Stimulated activated CD4-positive, alpha-beta T cell treated with anti-CD3 and anti-CD28 coated beads, Interleukin-12 subunit alpha, Interleukin-12 subunit beta, amount 100 ng/mL, for 4 hours (primary cell): ENCODE measurements around the gene GPR89B.
"Not testable (repeated sequence)": the region's sequence is repeated elsewhere in the genome, so short reads cannot be mapped to it uniquely, and the experiment has no call there.

ENCODE experiments used
- DNase-seq: peaks from one replicate; pipeline ENCODE4 v3.0.0-alpha.2; 2020

The GPR89B gene

DNA sequence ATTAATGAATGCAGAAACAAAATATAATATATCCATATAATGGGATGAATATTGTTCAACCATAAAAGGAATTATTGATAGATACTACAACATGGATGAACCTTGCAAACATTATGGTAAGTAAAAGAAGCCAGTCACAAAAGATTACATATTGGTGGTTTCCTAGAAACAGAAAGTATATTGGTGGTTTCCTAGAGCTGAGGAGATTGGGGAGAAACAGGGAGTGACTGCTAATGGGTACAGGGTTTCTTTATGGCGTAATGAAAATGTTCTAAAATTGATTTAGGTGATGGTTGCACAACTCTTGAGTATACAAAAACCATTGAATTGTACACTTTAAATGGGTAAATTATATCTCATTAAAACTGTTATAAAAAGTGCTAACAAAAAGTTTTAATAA is 14.3 kb downstream of the GPR89B start:
- not testable (repeated sequence) for DNase-seq

DNA sequence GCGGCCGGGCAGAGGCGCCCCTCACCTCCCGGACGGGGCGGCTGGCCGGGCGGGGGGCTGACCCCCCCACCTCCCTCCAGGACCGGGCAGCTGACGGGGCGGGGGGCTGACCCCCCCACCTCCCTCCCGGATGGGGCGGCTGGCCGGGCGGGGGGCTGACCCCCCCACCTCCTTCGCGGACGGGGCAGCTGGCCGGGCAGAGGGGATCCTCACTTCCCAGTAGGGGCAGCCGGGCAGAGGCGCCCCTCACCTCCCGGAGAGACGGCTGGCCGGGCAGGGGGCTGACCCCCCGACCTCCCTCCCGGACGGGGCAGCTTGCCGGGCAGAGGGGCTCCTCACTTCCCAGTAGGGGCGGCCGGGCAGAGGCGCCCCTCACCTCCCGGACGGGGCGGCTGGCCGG is 21.3 kb downstream of the GPR89B start:
- not testable (repeated sequence) for DNase-seq

DNA sequence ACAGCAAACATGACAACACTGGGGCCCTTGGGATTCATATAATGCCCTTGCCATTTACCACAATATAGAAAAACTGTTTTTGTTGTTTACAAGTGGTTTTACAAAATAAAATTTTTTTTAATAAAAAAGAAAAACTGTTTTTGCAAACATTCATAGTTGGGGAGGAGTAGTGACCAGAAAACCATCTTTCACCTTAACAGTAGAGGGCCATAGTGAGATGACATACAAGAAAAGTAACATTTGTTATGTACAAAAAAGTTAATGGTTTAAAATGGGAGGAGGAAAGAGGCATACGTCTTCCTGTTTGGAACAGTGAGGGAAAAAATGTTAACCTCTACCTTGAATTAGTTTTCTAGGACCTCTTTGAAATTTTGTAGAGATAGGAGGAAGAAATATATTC is 30.7 kb downstream of the GPR89B start:
- not testable (repeated sequence) for DNase-seq

DNA sequence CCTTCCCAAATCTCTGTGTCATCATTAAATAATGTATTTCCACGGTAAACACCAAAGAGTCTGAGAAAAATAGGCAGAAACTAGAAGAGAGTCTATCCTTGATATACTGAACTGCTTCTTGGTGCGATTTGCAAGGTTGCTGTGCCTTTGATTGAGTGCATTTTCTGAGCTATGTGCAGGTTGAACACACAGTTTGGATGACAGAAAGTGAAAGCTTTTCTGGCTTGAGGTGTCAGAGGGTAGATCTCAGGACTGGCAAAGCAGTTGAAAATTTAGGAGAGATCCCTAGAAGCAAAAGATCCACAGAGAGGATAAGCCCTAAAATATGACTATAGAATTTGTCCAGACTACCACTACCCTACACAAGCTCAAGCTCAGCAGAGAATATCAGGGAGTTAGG is 31.5 kb downstream of the GPR89B start:
- not testable (repeated sequence) for DNase-seq

DNA sequence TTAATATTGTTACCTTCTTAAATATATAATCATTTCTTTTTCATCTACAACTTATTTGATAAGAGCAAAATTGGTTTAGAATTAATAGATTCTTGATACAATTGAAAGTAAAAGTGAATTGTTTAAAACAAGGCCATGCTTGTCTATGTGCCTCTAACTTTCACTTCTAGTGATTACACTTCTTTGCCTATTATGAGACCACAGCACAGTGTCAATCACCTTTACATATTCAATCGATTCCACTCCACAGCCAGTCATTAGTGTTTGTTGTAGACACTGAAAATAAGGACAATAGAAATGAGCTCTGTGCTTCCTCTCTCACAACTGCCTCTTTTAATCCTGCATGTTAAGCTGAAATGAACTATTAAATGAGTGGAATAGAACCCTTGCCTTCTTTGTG is 36.4 kb downstream of the GPR89B start:
- DNase-seq: not testable (repeated sequence)

DNA sequence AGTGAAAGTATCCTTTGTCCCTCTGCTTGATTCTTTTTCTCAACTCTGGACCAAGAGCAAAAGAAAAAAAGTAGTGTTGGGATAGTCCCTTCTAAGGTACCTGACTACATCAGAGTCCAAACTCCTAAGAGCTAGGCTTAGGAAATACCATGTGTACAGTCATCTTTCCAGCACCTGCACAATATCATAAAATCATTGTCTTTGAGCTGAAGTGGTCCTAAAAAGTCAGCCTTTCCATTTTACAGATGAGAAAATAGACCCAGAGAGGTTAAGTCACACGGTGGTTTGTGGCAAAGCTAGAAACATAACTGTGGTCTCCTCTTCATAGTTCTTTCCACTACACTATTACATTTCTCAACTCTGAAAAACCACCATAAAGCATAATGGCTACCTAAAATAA is 38.4 kb downstream of the GPR89B start:
- DNase-seq: not testable (repeated sequence)

DNA sequence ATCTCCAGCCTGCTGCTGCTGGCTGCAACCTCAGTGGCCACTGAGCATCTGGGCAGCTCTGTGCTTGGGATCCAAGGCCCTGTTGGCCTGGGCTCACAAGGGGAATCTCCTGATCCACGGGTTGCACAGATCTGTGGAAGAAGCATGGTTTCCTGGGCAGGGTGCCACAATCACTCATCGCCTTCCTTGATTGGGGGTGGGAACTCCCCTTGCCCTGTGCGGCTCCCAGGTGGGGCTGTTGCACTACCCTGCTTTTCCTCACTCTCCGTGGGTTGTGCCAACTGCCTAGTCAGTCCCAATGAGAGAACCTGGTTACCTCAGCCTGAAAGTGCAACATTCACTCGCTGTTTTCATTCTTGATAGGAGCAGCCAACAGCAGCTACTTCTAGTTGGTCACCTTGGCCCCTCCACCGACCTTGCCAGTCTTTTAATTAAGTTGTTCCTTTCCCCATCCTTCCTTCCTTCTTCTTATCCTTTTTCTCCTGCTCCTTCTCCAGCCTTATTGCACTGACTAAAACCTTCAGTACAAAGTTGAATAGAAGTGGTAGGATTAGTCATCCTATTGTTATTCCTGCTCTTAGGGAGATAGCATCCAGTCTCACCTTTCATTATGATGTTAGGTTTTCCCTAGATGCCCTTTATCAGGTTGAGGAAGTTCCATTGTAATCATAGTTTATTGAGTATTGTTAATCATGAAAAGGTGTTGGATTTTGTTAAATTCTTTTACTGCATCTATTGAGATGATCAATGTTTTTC is 50.9 kb downstream of the GPR89B start:
- not testable (repeated sequence) for DNase-seq

DNA sequence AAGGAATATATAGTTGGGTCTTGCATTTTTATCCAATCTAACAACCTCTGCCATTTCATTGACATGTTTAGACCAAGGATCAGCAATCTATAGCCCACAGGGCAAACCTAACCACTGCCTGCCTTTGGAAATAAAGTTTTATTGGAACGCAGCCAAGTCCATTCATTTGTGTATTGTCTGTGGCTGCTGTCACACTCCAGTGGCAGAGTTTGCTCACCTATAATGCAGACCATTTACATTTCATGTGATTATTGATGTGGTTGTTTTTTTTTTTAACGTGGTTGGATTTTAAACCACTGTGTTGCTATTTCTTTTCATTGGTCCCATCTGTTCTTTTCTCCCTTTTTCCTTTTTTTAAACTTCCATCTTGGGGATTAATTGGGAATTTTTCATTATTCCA is 57.2 kb downstream of the GPR89B start:
- not testable (repeated sequence) for DNase-seq

DNA sequence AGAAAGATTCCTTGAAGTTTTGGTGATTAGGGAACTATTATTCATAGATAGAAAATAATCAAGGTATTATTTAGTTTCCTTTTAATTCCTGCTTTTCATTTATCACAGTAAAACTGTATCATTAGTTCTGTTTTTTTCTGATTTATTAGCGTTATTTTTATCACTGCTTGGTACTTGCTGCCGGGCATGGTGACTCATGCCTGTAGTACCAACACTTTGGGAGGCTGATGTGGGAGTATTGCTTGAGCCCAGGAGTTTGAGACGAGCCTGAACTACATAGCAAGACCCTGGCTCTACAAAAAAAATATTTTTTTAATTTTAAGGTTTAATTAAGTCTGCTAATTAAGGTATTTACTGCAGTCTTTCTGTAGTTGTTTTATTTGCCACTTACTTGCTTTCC is 59.7 kb downstream of the GPR89B start:
- DNase-seq: not testable (repeated sequence)

DNA sequence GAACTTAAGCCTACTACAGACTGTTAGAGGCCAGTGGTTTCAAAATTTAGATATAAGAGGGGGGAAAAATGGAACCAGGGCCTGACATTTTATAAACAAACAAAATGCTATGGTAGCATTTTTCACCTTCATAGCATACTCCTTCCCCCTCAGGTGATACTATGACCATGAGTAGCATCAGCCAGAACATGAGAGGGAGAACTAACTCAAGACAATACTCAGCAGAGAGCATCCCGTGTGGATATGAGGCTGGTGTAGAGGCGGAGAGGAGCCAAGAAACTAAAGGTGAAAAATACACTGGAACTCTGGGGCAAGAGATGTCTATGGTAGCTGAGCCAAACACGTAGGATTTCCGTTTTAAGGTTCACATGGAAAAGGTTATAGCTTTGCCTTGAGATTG is 64.7 kb downstream of the GPR89B start:
- not testable (repeated sequence) for DNase-seq

DNA sequence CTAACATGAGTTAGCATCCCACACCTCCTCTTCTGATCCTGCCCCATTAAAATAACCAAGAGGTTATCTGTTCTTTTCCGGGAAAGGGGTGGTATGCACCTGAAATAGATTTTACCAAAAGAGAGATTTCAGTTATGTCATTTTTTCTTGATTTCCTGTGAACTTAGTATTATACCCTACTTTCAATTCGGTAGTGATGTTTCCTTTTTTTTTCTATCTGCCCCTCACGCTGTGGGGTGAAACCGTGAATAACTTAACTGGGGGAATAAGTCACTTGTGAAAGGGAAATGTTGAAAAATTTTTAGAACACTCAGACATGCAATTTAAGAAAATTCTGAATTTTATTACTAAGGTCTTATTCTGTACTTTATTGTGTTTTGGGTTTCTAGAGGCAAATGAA is 65.2 kb downstream of the GPR89B start:
- DNase-seq: not testable (repeated sequence)

DNA sequence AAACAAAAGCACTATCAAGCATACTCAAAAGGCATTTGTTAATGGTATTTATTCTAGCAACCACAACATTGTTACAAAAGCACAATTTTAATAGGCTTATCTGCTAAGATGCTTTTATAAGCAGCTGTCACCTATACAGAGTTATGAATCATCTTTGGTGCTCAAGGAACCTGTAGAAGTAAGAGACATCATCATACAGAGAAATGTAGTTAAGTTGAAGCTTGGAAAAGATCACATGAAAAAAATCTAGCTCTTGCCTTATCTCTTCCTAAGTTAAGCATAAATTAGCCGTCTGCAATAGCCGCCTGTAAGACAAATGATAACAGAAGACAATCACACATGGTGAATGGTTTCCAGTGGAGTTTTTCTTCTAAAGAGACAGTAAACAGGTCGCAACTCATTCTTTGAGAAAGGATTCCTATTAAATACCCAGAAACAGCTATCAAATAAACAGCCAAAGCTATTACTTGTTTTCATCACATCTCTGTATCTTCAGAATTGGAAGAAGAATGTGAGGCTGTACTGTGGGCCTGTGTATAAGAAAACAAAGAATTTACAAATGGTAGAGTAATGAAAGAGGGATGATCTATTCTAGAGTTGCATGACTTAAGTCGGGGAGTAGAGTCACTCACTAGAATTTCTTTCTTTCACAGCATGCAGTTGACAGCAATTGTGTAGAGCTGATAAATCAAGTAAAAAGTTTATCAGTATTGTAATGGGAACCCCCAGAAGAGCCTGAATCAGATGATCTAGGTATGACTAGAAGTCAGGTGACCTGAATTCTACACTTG is 65.8 kb downstream of the GPR89B start:
- DNase-seq: not testable (repeated sequence)

DNA sequence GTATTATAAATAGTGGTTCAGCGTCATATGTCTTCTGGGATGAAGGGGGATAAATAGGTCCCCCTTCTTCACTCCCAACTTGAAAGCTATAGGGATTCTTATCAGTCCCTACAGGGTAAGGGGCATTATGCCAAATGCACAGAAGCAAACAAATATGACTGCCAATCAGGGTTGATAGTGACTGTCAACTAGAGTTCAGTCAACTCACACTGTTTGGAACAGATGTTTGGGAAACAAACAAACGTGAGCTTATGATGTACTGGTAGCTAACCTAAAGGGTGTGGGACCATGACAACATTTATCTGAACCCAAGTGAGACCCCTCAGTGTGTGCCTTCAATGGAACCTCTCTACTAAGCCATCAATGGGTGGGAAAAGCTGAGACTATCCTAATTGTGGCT is 67.9 kb downstream of the GPR89B start:
- DNase-seq: not testable (repeated sequence)

DNA sequence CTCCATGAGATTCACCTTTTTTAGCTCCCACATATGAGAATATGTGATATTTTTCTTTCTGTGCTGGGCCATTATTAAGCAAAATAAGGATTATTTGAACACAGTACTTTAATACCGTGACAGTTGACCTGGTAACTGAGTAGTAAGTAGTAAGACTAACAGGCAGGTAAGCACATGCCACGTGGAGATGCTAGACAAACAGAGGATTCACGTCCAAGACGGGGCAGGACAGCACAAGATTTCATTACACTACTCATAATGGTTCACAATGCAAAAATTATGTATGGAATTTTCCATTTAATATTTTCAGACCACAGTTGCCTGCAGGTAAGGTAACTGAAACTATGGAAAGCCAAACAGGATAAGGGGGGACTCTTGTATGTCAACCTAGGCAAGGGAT is 79.5 kb downstream of the GPR89B start:
- DNase-seq: not testable (repeated sequence)

DNA sequence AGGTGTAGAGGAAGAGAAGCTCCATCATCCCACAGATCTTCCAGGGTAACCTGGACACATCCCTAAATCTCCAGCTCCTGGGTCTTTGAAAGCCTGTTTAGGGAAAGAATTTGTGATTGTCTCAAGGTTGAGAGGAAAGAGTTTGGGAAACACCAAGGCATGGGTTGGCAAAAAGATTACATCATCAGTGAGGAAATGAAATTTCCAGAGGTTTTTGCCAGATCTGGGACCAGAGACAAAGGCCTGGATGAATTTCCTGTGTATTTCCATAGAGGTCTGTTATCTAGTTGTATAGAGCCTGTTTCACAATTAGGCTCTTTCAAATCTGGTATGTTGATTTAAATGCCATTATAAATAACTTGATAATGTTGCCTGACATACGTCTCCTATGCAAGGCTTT is 82.3 kb downstream of the GPR89B start:
- DNase-seq: no peak

DNA sequence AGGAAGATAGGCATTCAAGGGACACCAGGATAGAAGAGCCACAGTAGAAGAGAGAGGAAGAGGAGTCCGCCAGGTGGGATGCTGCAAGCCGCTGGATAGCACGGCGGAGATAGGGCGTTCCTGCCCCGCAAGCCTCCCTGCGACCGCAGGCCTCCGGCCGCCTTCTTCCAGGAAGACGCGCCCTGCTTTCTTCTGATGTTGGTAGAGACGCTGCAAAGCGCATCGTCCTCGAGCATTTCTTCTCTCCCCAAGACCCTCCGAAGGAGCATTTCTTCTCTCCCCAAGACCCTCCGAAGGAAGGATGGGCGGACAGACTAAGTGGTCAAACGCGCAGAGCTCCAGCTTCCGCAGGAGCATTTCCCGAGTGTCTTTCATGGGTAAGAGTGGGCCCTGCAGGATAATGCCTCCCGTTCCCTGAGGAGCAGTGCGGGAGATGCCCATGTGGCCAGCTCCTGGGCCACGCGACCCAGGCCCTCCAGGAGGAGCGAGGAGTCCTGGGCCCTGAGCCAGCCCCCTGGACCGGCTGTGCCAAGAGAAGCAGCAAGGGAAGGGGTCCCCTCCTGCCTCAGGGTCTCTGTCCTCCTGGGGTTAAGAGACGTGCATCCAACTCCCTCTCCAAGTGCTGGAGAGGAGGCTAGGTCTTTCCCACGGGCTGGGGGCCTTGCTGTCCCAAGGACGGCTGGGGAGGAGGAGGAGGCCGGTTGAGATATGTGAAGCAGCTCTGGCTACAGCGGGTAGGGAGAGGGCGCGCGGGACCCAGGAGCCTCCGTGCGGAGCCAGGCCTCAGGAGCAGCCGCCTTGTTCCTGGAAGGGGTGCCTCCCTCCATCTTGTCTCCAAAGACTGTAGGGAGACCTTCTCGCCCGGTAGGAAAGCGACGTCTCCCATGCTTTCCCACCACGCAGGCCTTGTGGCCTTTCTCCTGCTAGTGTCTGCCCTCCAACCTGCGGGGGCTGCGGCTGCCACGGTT is 85.2 kb downstream of the GPR89B start:
- DNase-seq: not testable (repeated sequence)

DNA sequence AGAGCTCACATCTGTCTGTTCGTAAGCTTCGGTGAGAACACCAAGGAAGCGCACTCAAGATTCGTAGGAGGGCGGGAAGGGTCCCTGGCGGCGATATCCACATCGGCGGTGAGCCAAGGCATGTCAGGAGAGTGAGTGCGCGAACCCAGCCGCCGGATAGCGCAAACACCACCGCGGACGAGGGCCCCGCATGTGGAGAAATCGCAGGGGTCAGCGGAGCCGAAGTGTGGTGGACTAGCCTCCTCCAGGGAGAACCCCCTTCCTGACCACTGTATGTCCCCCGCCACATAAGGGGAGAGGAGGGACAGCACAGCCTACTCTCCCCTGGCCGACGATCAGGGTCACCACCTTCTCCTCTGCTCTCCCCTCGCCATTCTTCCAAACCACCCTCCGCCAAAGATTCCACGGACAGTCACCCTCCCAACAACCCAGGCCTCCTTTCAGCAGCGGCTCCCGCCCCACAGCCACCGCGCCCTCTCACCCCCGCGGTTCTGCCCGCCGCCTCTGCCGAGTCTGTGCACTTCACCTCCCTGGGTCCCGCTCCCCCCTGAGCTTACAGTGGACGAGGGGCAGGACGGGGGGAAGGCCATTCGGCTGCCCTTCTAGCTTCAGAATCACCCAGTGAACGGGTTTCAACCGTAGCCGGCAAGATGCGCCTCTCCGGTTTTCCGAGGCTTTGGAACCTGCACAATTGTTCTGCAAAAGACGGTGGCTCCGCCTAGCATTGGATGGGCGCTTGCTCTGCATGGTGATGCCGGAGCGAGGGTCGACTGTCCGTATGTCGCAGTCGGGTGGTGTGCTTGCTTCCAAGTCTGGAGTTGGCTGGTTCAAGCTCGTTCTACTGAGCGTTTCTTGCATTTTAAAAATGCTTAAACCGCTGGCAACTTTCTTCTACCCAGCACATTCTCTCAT is 86.3 kb downstream of the GPR89B start:
- DNase-seq: not testable (repeated sequence)

DNA sequence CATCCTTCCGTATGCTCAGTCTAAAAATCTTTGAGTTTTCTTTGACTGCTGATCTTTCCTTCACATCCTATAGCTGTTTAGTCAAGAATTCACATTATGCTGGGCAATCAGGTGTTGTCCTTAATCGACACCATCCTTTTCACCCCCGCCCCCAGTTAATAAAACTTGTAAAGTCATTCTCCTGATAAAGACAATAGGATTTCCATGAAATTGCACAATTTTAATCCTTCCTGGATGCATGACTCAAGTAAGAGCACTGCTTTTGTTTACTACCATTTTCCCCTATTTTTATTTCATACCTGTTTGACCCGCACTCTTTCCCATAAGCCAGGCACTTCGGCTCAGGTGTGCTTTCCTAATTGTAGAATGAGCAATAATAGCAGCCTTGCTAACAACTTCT is 96.7 kb downstream of the GPR89B start:
- DNase-seq: not testable (repeated sequence)

DNA sequence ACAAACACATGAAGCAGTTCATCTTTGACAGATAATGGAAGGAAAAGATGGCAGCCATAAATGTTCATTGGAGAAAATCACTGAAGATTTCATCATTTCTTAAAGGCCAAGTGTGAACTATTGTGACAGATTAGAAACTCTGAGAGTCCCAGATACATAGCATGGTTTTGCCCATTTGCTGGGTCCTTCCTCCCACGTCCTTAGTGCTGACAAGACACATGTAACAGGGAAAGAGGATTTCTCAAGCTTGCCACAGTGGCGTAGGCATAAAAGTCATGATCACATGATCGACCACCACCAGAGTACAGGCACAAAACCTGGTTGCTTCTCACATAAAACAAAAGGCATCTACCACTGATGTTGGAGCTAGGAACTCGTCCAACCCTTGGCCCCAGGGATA is 98.8 kb downstream of the GPR89B start:
- not testable (repeated sequence) for DNase-seq

DNA sequence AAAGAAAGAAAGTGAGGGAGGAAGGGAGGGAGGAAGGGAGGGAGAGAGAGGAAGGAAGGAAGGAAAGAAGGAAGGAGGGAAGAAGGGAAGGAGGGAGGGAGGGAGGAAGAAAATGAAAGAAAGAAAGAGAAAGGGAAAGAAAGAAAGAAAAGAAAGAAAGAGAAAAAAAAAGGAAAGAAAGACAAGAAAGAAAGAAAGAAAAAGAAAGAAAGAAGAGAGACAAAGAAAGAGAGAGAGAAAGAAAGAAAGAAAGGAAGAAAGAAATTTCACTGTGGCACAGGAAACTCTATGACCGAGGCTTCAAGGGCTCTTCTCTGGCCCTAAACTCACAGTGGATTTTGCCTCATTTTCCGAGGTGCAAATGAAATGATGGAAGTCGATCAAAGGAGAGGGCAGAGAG is 104.0 kb downstream of the GPR89B start:
- not testable (repeated sequence) for DNase-seq

DNA sequence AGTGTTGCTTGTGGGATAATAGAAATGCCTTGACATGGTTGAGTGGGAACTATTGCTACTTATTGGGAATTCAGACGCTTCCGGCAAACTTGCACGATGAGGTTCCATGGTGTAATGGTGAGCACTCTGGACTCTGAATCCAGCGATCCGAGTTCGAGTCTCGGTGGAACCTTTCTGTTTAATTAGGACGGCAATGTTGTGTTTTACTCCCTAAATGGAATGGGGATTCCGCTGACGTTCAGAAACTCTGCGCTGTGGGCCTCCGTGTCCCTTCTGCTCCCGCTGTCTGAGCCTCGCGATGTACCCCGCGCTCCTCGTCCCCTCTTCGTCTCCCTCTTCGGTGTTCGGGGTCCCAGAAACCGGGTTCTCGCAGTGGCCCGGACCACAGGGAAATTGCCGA is 104.5 kb downstream of the GPR89B start:
- DNase-seq: not testable (repeated sequence)

DNA sequence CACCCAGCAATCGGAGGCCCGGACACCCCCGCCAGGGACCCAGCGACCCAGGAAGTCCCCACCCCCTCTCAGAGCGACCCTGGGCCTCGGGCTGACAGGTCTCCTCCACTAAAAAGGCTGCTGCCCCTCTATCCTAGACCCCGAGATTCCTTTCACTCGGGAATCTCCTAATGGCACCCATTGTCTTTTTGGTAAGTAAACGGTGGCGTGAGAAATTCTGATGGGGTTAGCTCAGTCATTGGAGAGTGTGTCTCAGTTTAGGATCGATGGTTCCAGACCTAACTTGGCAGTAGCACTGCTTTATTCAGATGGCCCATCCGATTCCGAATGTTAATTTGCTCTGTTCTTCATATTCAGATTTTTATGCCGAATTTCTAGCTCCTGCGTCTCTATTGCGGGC is 104.9 kb downstream of the GPR89B start:
- not testable (repeated sequence) for DNase-seq
